HCT116 (cell line): ENCODE data around the gene AOC2. TPM values are rescaled to one million over a fixed set of nuclear protein-coding genes. Genes with fewer than 3 reads are reported as not detected.
"Not testable (repeated sequence)": the region's sequence is repeated elsewhere in the genome, so short reads cannot be mapped to it uniquely, and the experiment has no call there.

Experiments
- ATAC-seq: fragments of 200-7000 bp; cut with Tn5 transposase; 2 replicates; pipeline ENCODE4 v1.9.1; 2020; ENCODE audit warnings: mild to moderate bottlenecking, moderate library complexity
- BruUV-seq: library from RNA; stranded (reverse); fragments of 400-500 nt; replicated peaks from 2 replicates; lab custom pipeline; 2021; lab: Mats Ljungman, UMichigan
- CTCF ChIA-PET: fragments of 300-600 bp; sonication (Branson Sonifier 250); formaldehyde crosslinking; loops from one replicate; lab custom pipeline; 2021; ENCODE audit warnings: antibody characterized with exemption; lab: Charles Lee
- POLR2A ChIA-PET: fragments of 300-600, 350-600 bp; sonication (Branson Sonifier 250); formaldehyde crosslinking; loops from one replicate; lab custom pipeline; 2021; ENCODE audit warnings: antibody characterized with exemption; lab: Charles Lee
- RAD21 ChIA-PET, 2 experiments: fragments of 300-600 bp; sonication (Branson Sonifier 250); formaldehyde crosslinking; loops; one replicate each; lab custom pipeline; 2023; ENCODE audit warnings: low total read pairs in 2 of 2; ENCODE audit not compliant: uncharacterized antibody in 2 of 2, unreplicated experiment in 2 of 2, low non-redundant PET in 1 of 2; lab: Charles Lee
- DNase-seq: peaks from one replicate; pipeline ENCODE4 v3.0.0-alpha.2; 2010; ENCODE audit warnings: low read depth, low spot score
- H2AFZ ChIP-seq: fragments of 200-600 bp; shearing (Covaris generic), sonication (generic); 2 replicates; pipeline ENCODE4 v1.6.1; 2017; ENCODE audit warnings: low read depth, mixed run types, mixed read lengths, antibody characterized with exemption, low read length; ENCODE audit not compliant: poor library complexity, severe bottlenecking
- H3K27ac ChIP-seq: 2 replicates; pipeline ENCODE4 v1.5.1; 2012; ENCODE audit warnings: low read depth, low read length
- H3K27me3 ChIP-seq: fragments of 200-600 bp; sonication (generic); 2 replicates; pipeline ENCODE4 v1.6.1; 2016; ENCODE audit warnings: mixed run types, low read length, mixed read lengths; ENCODE audit not compliant: insufficient read depth
- H3K36me3 ChIP-seq, 2 experiments: fragments of 200-500 bp in 1 of 2; fragments of 200-600 bp in 1 of 2; sonication (Bioruptor generic) in 1 of 2; sonication (generic) in 1 of 2; 2 replicates each; pipeline versions ENCODE4 v1.5.1 to v1.6.1; 2014 to 2016; ENCODE audit warnings: low read length in 2 of 2, inconsistent platforms in 1 of 2, mixed read lengths in 1 of 2, mixed run types in 1 of 2; ENCODE audit not compliant: insufficient read depth in 2 of 2, control insufficient read depth in 1 of 2
- H3K4me1 ChIP-seq, 2 experiments: fragments of 200-600 bp in 1 of 2; sonication (generic) in 1 of 2; 2 replicates each; pipeline versions ENCODE4 v1.5.1 to v1.6.1; 2012 to 2017; ENCODE audit warnings: low read length in 2 of 2, inconsistent platforms in 1 of 2, mild to moderate bottlenecking in 1 of 2, mixed read lengths in 1 of 2, mixed run types in 1 of 2, moderate library complexity in 1 of 2; ENCODE audit not compliant: insufficient read depth in 2 of 2, control insufficient read depth in 1 of 2
- H3K4me2 ChIP-seq: fragments of 200-600 bp; sonication (generic); 2 replicates; pipeline ENCODE4 v1.6.1; 2017; ENCODE audit warnings: mixed run types, low read length, mixed read lengths
- H3K4me3 ChIP-seq, 2 experiments: fragments of 200-600 bp in 1 of 2; sonication (generic) in 1 of 2; replicated peaks in 1 of 2; 2 replicates each; pipeline ENCODE4 v1.5.1; 2011 to 2016; ENCODE audit warnings: low read length in 2 of 2, control low read depth in 1 of 2, low read depth in 1 of 2, mild to moderate bottlenecking in 1 of 2, mixed read lengths in 1 of 2, mixed run types in 1 of 2
- H3K79me2 ChIP-seq: fragments of 200-600 bp; sonication (generic); 2 replicates; pipeline ENCODE4 v1.6.1; 2017; ENCODE audit warnings: mild to moderate bottlenecking, mixed run types, low read length, moderate library complexity, mixed read lengths; ENCODE audit not compliant: insufficient read depth
- H3K9ac ChIP-seq: fragments of 200-600 bp; sonication (generic); 2 replicates; pipeline ENCODE4 v1.6.1; 2016; ENCODE audit warnings: low read length, mixed read lengths
- H3K9me2 ChIP-seq: fragments of 200-600 bp; sonication (generic), shearing (Covaris generic); 2 replicates; pipeline ENCODE4 v1.6.1; 2017; ENCODE audit warnings: mixed run types, mild to moderate bottlenecking, moderate library complexity; ENCODE audit not compliant: insufficient read depth
- H3K9me3 ChIP-seq, 2 experiments: fragments of 200-500 bp in 1 of 2; fragments of 200-600 bp in 1 of 2; sonication (Bioruptor generic) in 1 of 2; sonication (generic) in 1 of 2; 2 replicates each; pipeline ENCODE4 v1.6.1; 2014 to 2017; ENCODE audit warnings: low read length in 2 of 2, mixed read lengths in 2 of 2, inconsistent platforms in 1 of 2, low read depth in 1 of 2, mild to moderate bottlenecking in 1 of 2, mixed run types in 1 of 2, moderate library complexity in 1 of 2; ENCODE audit not compliant: control insufficient read depth in 1 of 2, insufficient read depth in 1 of 2
- H4K20me1 ChIP-seq: fragments of 200-600 bp; sonication (generic), shearing (Covaris generic); 2 replicates; pipeline ENCODE4 v1.6.1; 2017; ENCODE audit warnings: mixed run types, mild to moderate bottlenecking, moderate library complexity; ENCODE audit not compliant: insufficient read depth
- FOSL1 ChIP-seq: IDR thresholded peaks from 2 replicates; pipeline ENCODE4 v1.6.1; 2012; ENCODE audit warnings: low read depth
- MAX ChIP-seq: IDR thresholded peaks from 2 replicates; pipeline ENCODE4 v1.6.1; 2012
- REST ChIP-seq: IDR thresholded peaks from 2 replicates; pipeline ENCODE4 v1.6.1; 2012; ENCODE audit warnings: low read depth
- SP1 ChIP-seq: IDR thresholded peaks from 2 replicates; pipeline ENCODE4 v1.6.1; 2012; ENCODE audit warnings: low read depth
- ZFX ChIP-seq: fragments of 450-650 bp; IDR thresholded peaks from 2 replicates; pipeline ENCODE4 v1.6.1; 2017
- intact Hi-C: fragments of 100-400 bp; cut with micrococcal nuclease; formaldehyde crosslinking; loops from 2 replicates; pipeline ENCODE4 v1.10.0; 2022
- microRNA-seq: library from miRNA; unstranded; fragments of <30 nt; microRNA quantifications from one replicate; pipeline ENCODE4, GENCODE V29; 2016; ENCODE audit warnings: borderline number of aligned reads
- total RNA-seq: library from RNA; stranded (reverse); gene quantifications from one replicate; pipeline ENCODE4 v1.2.1, GENCODE V29; 2021; ENCODE audit not compliant: unreplicated experiment

The AOC2 gene
- total RNA-seq, 1 experiment from 2014 or later, result 8.0 TPM

- Histone ChIP-seq H3K4me3 (no peak overlapping the region), H3K4me2 (no peak overlapping the region), H2AFZ (no peak overlapping the region), H3K79me2 (no peaks in the 10 kb centered on the region), H3K9me3 (no peaks in the 10 kb centered on the region), H4K20me1 (no peaks in the 10 kb centered on the region), H3K4me1 (peaks cover 0 to 11% of the 10 kb centered on the region in 2 experiments; a peak in 2 of 4 replicates), H3K36me3 (no peaks in the 10 kb centered on the region), H3K27ac (no peak overlapping the region), H3K27me3 (peaks cover 4% of the 10 kb centered on the region; the same call in 1 of the 2 replicates), H3K9ac (no peak overlapping the region), H3K9me2 (no peaks in the 10 kb centered on the region)
- TF ChIP-seq MAX (no peak), SP1 (no peak), ZFX (no peak), FOSL1 (no peak), REST (no peak)
- BruUV-seq, result no TSS peak
- POLR2A ChIA-PET, result no interaction called here
- ATAC-seq (no peak), DNase-seq (no peak)
- intact Hi-C loops, result no loop called here
- CTCF ChIA-PET, result no interaction called here
- RAD21 ChIA-PET, result no interaction called here
Measured at GRCh38 chr17:42898147-42898811, 53.9 kb downstream of the AOC2 start.

GRCh38 chr17:42899981-42900380 lies 55.6 kb downstream of the AOC2 start:
- not testable (repeated sequence) for ATAC-seq, BruUV-seq

More at GRCh38 chr17:42899981-42900380, 55.6 kb downstream of the AOC2 start:
- H4K20me1 ChIP-seq, H3K79me2 ChIP-seq, H3K27ac ChIP-seq, H2AFZ ChIP-seq, H3K9ac ChIP-seq, H3K4me1 ChIP-seq, H3K4me2 ChIP-seq, H3K27me3 ChIP-seq, CTCF ChIA-PET, H3K4me3 ChIP-seq, H3K9me3 ChIP-seq, DNase-seq, POLR2A ChIA-PET, H3K36me3 ChIP-seq, H3K9me2 ChIP-seq, RAD21 ChIA-PET, intact Hi-C loops: not testable (repeated sequence)

Small RNA genes within 50 kb of the gene (microRNA-seq; reads per million reads assigned to microRNA genes)
- not detected for gene MIR6781

Other genes with a start within 250 kb of the AOC2 start
- gene RETREG3, start 235.2 kb upstream of the AOC2 start, total RNA-seq, result 38.5 TPM
- gene TUBG1, start 234.9 kb upstream of the AOC2 start, total RNA-seq, result 139 TPM
- gene TUBG2, start 185.3 kb upstream of the AOC2 start, total RNA-seq, result 20.9 TPM
- 66.3 TPM for gene PLEKHH3, start 167.6 kb upstream of the AOC2 start, total RNA-seq
- 0.66 TPM for gene CCR10, start 162.7 kb upstream of the AOC2 start, total RNA-seq
- gene CNTNAP1, start 162.0 kb upstream of the AOC2 start, total RNA-seq, result 6.4 TPM
- gene EZH1, start 99.5 kb upstream of the AOC2 start, total RNA-seq, result 29.3 TPM
- gene RAMP2, start 83.4 kb upstream of the AOC2 start, total RNA-seq, result not detected
- 57.0 TPM for gene VPS25, start 71.1 kb upstream of the AOC2 start, total RNA-seq
- 4.5 TPM for gene WNK4, start 64.0 kb upstream of the AOC2 start, total RNA-seq
- gene COA3, start 45.9 kb upstream of the AOC2 start, total RNA-seq, result 37.1 TPM
- gene CNTD1, start 45.7 kb upstream of the AOC2 start, total RNA-seq, result not detected
- 84.3 TPM for gene BECN1, start 20.3 kb upstream of the AOC2 start, total RNA-seq
- gene PSME3, start 11.2 kb upstream of the AOC2 start, total RNA-seq, result 163 TPM
- 5.9 TPM for gene AOC3, start 6.6 kb downstream of the AOC2 start, total RNA-seq
- gene G6PC1, start 56.2 kb downstream of the AOC2 start, total RNA-seq, result 0.10 TPM
- 65.9 TPM for gene AARSD1, start 119.9 kb downstream of the AOC2 start, total RNA-seq
- gene PTGES3L, start 135.5 kb downstream of the AOC2 start, total RNA-seq, result 1.7 TPM
- gene RUNDC1, start 136.0 kb downstream of the AOC2 start, total RNA-seq, result 13.0 TPM
- 1,295 TPM for gene RPL27, start 153.8 kb downstream of the AOC2 start, total RNA-seq
- 14.8 TPM for gene IFI35, start 162.2 kb downstream of the AOC2 start, total RNA-seq
- gene VAT1, start 177.8 kb downstream of the AOC2 start, total RNA-seq, result 197 TPM
- gene RND2, start 180.7 kb downstream of the AOC2 start, total RNA-seq, result 0.66 TPM